HG03469 (cell line): ENCODE data around the gene ZNF18.

Source experiments
- ATAC-seq: cut with Tn5 transposase; IDR thresholded peaks from one replicate; pipeline ENCODE4 v1.9.1; 2021; ENCODE audit warnings: mild to moderate bottlenecking, moderate library complexity, moderate number of reproducible peaks; ENCODE audit not compliant: unreplicated experiment

ZNF18 gene, protein sequence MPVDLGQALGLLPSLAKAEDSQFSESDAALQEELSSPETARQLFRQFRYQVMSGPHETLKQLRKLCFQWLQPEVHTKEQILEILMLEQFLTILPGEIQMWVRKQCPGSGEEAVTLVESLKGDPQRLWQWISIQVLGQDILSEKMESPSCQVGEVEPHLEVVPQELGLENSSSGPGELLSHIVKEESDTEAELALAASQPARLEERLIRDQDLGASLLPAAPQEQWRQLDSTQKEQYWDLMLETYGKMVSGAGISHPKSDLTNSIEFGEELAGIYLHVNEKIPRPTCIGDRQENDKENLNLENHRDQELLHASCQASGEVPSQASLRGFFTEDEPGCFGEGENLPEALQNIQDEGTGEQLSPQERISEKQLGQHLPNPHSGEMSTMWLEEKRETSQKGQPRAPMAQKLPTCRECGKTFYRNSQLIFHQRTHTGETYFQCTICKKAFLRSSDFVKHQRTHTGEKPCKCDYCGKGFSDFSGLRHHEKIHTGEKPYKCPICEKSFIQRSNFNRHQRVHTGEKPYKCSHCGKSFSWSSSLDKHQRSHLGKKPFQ

GRCh38 chr17:11997147-11997971 is at the start of gene ZNF18:
Gene ZNF18, minus strand, starts transcription at chr17:11997475. Its CDS starts 4,646 bp downstream, at chr17:11992829.
- ATAC-seq, result peak; percentile 90

DNA sequence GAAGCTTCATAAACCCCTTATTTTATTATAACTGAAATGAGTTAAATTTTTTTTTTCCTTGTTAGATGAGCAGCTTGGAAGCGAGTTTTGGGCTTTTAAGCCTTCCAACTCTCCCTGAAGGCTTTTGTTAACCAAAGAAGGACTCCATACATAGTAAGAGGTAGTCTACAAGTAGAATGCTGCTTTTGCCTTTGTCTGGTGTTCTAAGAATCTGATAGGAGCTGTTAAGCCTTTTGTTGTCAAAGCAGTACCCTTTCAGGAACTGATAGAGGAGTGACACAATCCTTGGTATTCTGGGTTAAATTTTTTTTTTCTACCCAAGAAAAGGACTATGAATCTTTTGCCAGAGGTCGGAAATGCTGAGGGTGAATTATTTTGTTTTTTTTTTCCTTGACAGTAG is 49.5 kb upstream of the ZNF18 start:
- no peak for ATAC-seq

GRCh38 chr17:12043702-12044101 is 46.4 kb upstream of the ZNF18 start:
- ATAC-seq, result no peak

DNA sequence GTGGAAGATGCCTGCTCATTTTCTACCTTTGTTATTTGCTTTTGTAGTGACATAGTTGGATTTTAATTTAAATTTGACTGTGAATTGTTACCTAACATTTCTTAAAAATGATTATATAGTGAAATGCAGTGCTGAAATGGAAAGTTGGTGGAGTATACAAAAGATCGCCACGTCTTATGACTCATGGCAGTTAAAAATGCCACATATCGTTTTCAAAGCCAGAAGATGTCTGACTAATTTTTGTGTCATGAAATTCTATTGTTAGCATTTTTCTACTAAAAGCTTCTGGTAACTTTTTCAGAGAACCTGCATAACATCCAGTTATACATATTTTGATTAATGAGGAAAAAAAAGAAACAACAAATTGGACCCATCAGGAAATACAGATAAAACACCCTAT is 44.0 kb upstream of the ZNF18 start:
- no peak for ATAC-seq

GRCh38 chr17:12040478-12040877 is 43.2 kb upstream of the ZNF18 start:
- ATAC-seq, result no peak

DNA sequence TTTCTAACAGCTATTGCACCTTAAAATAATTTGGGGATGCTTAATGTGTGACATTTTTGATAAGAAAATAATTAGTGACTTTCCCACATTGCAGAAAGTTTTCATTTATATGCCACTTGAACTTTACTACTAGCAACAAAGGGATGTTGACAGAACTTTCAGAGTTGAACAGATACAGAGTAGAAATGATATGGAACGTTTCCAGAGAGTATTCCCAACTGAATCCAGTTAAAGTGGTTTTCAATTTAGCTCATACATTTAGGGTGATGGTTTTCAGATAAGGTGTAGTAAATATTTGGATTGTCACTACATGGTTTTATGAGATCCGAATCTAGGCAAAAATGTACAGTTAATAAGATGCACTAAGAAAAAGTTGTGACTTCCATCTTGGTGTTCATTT is 40.7 kb upstream of the ZNF18 start:
- ATAC-seq, result no peak

DNA sequence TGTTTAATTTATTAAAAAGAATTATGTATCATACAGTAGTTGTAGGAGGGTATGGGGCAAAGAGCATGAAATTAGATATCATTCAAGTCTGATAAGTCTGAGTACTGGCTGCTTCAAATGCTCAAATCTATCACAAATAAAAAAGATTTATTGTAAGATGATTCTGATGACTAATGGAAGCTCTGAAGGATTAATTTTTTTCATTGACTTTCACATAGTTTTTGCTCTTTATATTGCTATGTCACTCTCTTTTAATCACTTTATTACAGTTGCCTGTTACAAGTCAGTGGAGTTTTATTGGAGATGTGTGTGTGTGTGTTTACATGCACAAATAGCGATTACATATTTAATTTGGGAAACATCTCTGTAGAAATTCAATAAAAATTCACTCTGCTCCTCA is 38.4 kb upstream of the ZNF18 start:
- no peak for ATAC-seq

GRCh38 chr17:12034538-12034937 is 37.3 kb upstream of the ZNF18 start:
- no peak for ATAC-seq

- no peak for ATAC-seq
Measured at GRCh38 chr17:12028611-12029010, 31.3 kb upstream of the ZNF18 start.

- ATAC-seq, result no peak
Measured at GRCh38 chr17:12027658-12028057, 30.4 kb upstream of the ZNF18 start.

GRCh38 chr17:12024327-12024726 is 27.1 kb upstream of the ZNF18 start:
- no peak for ATAC-seq

DNA sequence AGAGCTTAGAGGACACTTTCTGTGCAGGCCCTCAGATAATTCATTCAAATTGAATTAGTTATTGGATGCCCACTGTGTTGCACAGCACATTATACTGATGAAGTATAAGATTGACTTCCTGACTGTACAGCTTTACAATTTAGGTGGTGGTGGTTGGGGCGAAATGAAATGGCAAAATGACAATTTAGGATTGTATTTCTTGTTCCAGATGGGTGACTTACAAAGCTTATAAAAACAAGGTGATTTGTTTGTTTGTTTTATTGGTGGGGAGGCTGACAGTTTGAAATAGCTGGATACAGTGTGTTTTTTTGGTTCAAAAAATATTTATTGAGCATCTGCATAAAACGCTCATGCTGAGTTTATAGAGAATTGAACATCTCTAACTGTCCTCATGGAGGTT is 25.0 kb upstream of the ZNF18 start:
- ATAC-seq, result no peak

DNA sequence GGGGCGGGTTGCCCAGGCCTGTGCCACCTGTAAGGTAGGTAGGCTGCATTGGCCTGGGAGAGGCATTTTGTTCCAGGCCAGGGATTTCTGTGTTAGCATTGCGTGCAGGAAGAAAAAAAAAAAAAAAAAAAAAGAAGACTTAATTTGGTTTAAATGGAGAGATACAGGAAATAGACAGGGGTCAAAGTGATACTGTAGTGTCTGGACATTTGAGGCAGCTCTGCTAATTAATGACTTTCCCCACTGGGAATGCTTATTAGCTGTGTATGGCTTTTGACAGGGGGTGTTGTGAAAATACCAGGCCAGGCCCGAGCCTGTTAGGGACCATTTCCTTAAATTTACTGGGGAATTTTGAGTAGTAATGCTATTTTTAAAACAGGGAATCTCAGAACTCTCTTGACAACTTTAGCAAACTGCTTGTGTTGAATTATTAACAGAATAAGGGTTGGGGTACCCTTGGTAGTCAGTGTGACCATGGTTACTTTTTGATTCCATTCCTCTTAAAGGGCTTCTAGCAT is 24.4 kb upstream of the ZNF18 start:
- ATAC-seq, result no peak

GRCh38 chr17:12020642-12021622 is 23.7 kb upstream of the ZNF18 start, which contains the start of gene MAP2K4:
Gene MAP2K4, plus strand, starts transcription at chr17:12020877. Its CDS starts 10 bp downstream, at chr17:12020887.
- ATAC-seq, result peak; percentile 76

GRCh38 chr17:12007466-12007865 is 10.2 kb upstream of the ZNF18 start:
- ATAC-seq, result no peak

GRCh38 chr17:11999696-12000095 is 2.4 kb upstream of the ZNF18 start:
- ATAC-seq, result no peak

GRCh38 chr17:11997972-11998233 is 628 bp upstream of the ZNF18 start:
- ATAC-seq, result no peak

DNA sequence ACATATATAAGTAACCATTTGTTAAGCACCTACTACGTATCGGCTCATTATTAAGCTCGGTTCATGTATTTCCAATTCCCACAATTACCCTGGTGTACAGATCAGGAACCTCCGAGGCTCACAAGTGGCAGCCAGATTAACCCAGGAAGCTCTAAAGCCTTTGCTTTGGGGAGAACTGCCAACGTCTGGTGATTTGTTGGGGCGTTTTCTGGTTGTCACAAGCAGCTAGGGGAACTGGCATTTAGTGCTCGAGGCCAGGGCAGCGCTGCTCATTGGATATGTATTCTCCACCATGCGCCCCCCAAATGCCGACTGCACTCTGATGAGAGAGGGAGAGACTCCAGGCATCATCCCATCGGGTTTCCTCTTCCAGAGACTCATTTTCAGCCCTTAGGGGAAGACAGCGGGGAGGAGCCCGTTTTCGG is 541 bp downstream of the ZNF18 start:
- peak; percentile 22 for ATAC-seq

DNA sequence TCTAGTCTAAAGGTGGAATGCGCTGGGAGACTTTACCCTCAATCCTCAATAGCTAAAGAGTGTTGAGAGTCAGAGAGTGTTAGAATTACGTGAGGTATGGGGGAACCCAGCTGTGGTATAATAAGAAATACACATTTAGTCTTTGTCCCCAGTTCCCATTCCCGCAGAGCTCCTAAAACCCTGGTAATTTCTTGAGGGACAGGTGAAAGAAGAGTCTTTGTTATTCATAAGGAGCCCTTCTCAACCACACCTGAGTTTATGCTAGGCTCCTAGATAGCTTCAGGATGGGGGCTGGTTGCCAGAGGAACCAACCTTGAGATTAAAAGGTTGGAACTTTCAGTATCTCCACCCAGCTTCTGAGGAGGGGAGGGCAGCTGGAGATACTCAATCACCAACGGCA is 5.8 kb downstream of the ZNF18 start:
- no peak for ATAC-seq

GRCh38 chr17:11990363-11990983 is 6.8 kb downstream of the ZNF18 start:
- no peak for ATAC-seq
